Uterus (tissue), 2 donors: ENCODE results near the gene TGFBI.

Source experiments
- POLR2A ChIP-seq, 2 donors: fragments of 450-650 bp; IDR thresholded peaks; one replicate each; pipeline ENCODE4 v1.6.1; 2016; ENCODE audit warnings: antibody characterized with exemption in 2 of 2, mild to moderate bottlenecking in 1 of 2, moderate library complexity in 1 of 2
- TF ChIP-seq, protein P1 (sequence below), 4 experiments: fragments of 200-600 bp in 2 of 4; fragments of 450-650 bp in 2 of 4; sonication (generic) in 2 of 4; IDR thresholded peaks; one replicate each; pipeline ENCODE4 v1.5.1; 2016 to 2019; ENCODE audit warnings: antibody characterized with exemption in 4 of 4, mild to moderate bottlenecking in 2 of 4, moderate library complexity in 1 of 4

DNA sequence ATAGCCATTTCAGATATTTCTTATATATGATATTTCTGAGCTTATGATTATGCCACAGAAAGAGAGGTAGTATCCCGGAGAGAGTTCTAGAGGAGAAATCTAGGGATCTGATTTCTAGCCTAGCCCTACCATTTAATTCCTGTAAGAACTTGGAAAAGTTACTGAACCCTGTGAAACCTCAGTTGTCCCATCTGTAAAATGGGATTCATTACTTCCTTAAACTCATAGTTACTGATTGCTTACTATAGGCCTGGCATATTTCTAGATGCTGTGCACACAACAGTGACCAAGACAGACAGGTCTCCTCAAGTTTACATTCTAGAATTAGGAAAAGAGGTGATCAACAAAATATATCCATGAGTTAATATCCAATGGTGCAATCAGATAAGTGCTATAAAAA lies 73.1 kb downstream of the TGFBI start:
- TF ChIP-seq, protein P1, sequence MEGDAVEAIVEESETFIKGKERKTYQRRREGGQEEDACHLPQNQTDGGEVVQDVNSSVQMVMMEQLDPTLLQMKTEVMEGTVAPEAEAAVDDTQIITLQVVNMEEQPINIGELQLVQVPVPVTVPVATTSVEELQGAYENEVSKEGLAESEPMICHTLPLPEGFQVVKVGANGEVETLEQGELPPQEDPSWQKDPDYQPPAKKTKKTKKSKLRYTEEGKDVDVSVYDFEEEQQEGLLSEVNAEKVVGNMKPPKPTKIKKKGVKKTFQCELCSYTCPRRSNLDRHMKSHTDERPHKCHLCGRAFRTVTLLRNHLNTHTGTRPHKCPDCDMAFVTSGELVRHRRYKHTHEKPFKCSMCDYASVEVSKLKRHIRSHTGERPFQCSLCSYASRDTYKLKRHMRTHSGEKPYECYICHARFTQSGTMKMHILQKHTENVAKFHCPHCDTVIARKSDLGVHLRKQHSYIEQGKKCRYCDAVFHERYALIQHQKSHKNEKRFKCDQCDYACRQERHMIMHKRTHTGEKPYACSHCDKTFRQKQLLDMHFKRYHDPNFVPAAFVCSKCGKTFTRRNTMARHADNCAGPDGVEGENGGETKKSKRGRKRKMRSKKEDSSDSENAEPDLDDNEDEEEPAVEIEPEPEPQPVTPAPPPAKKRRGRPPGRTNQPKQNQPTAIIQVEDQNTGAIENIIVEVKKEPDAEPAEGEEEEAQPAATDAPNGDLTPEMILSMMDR (IDR thresholded peaks at IDR 0.05): no peak
- TF ChIP-seq POLR2A (IDR thresholded peaks at IDR 0.05): no peak
